Loucy (cell line): ENCODE data around the gene SMTNL2.

Source experiments
- EZH2phosphoT487 ChIP-seq: fragments of 200-600 bp; IDR thresholded peaks from 2 replicates; pipeline ENCODE4 v1.6.1; 2018; ENCODE audit warnings: antibody characterized with exemption, mild to moderate bottlenecking, moderate library complexity, borderline replicate concordance
- TF ChIP-seq, protein P1 (sequence below): fragments of 200-600 bp; sonication (generic); conservative IDR thresholded peaks from 2 replicates; pipeline ENCODE4 v1.5.1; 2014; ENCODE audit warnings: mild to moderate bottlenecking, antibody characterized with exemption, low read length

DNA sequence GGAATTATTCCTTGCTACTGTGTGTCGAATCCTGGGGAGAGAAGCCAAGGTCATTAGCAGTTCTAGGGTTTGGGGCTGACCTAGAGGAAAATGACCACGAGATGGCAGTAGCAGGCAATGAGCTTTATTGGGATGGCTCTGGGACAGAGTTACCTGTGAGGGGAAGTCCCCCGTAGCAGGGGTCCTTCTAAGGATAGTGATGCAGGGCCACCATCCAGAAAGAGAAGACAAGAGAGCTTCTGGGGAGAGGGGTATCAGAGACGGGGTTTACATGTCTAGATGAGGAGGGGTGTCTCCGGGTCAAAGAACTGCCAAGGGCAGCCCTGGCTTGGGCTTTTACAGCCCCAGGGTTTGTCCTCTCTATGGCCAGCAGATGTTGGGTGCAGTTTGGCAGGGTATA lies 17.5 kb upstream of the SMTNL2 start:
- TF ChIP-seq, protein P1, sequence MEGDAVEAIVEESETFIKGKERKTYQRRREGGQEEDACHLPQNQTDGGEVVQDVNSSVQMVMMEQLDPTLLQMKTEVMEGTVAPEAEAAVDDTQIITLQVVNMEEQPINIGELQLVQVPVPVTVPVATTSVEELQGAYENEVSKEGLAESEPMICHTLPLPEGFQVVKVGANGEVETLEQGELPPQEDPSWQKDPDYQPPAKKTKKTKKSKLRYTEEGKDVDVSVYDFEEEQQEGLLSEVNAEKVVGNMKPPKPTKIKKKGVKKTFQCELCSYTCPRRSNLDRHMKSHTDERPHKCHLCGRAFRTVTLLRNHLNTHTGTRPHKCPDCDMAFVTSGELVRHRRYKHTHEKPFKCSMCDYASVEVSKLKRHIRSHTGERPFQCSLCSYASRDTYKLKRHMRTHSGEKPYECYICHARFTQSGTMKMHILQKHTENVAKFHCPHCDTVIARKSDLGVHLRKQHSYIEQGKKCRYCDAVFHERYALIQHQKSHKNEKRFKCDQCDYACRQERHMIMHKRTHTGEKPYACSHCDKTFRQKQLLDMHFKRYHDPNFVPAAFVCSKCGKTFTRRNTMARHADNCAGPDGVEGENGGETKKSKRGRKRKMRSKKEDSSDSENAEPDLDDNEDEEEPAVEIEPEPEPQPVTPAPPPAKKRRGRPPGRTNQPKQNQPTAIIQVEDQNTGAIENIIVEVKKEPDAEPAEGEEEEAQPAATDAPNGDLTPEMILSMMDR = peak; percentile 81
- TF ChIP-seq EZH2phosphoT487 = no peak
